NCI-H1092 (cell line): ENCODE data around the gene ILDR1.
"Not testable (repeated sequence)": the region's sequence is repeated elsewhere in the genome, so short reads cannot be mapped to it uniquely, and the experiment has no call there.

Source experiments
- DNase-seq: peaks from one replicate; lab custom pipeline; 2025; lab: John Stamatoyannopoulos, UW

Gene ILDR1

DNA sequence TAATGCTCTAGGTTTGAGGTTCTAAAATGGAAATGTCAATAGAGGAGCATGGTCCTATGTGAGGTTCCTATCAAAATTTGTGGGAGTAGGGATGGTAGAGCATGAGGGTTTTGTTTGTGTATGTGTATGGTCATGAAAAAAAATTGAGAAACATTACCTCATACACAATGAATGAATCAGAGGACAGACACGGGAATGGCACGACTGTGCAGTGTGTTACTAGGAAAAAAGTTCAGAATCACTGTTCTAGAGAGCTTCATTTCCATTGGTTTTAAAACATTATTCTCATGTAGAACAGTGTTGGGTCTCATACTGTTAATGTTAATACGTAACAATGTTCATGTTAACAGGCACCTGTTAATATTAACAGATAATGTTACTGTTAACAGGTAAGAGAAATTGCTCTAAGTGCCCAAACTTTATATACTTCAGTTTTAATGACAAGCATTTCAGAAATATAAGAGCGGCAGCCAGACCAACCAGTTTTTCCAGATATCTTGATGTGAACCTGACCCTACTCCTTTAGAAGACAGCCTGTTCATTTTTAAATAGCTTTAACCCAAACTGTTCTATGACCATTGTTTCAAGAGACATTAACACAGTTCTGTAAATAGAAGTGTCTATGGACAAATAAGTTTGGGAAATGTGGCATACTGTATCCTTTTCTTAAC is 79.8 kb downstream of the ILDR1 start:
- no peak for DNase-seq

GRCh38 chr3:121941592-121941991 is 80.5 kb downstream of the ILDR1 start:
- DNase-seq: no peak

DNA sequence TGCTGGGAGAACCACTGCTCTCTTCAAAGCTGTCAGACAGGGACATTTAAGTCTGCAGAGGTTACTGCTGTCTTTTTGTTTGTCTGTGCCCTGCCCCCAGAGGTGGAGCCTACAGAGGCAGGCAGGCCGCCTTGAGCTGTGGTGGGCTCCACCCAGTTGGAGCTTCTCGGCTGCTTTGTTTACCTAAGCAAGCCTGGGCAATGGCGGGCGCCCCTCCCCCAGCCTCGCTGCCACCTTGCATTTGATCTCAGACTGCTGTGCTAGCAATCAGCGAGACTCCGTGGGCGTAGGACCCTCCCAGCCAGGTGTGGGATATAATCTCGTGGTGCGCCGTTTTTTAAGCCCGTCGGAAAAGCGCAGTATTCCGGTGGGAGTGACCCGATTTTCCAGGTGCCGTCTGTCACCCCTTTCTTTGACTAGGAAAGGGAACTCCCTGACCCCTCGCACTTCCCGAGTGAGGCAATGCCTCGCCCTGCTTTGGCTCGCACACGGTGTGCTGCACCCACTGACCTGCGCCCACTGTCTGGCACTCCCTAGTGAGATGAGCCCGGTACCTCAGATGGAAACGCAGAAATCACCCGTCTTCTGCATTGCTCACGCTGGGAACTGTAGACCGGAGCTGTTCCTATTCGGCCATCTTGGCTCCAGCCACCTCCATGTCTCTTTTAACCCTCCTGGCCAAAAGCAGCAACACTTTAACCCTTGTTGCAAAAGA is 83.7 kb downstream of the ILDR1 start:
- not testable (repeated sequence) for DNase-seq
